ENCODE results near the gene CKMT2. TPM values are rescaled to one million over a fixed set of nuclear protein-coding genes. Genes with fewer than 3 reads are reported as not detected.

The CKMT2 gene
- total and polyA plus RNA-seq, 2 experiments from 2014 or later: not detected

DNA sequence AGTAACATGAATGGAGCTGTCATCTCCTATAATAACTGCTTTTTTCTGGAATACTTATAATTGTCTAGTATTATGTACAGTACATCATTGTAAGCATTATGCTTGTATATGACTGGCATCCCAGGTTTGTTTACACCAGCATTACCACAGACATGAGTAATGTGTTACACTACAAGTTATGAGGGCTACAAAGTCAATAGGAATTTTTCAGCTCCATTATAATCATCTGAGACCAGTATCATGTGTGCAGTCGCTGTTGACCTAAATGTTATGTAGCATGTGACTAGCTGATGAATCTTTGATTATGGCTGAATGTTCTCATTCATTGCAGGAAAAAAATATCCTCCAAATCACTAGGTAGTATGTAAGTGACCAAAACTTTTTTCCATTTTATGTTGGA, 70.4 kb downstream of the CKMT2 start:
- H4K20me1 ChIP-seq (ENCODE audit: insufficient read depth): no peaks in the 10 kb centered on the region
- peaks cover 5% of the 10 kb centered on the region; the same call in 1 of the 2 replicates for H3K36me3 ChIP-seq (ENCODE audit: low read depth)
- H2AFZ ChIP-seq: no peak overlapping the region
- H3F3A ChIP-seq (ENCODE audit: insufficient read depth): peaks cover 11% of the 10 kb centered on the region; the same call in 1 of the 2 replicates
- DNase-seq: peak; percentile 87
- H3K9ac ChIP-seq: peak overlapping the region; percentile 14; the same call in 1 of the 2 replicates
- no peaks in the 10 kb centered on the region for H3K9me3 ChIP-seq (ENCODE audit: low read depth)
- H3K4me1 ChIP-seq (ENCODE audit: insufficient read depth): peaks cover 30% of the 10 kb centered on the region
- TF ChIP-seq EZH2 (IDR thresholded peaks at IDR 0.05; ENCODE audit: insufficient read depth, poor library complexity, severe bottlenecking): no peak
- no peak for TF ChIP-seq EZH2phosphoT487 (IDR thresholded peaks at IDR 0.05; ENCODE audit: insufficient read depth, low read depth)
- H3K4me3 ChIP-seq: 0 out of 2 replicates have a peak overlapping the region, but pooled peaks have one; percentile 4
- H3K9me2 ChIP-seq (ENCODE audit: insufficient read depth): no peaks in the 10 kb centered on the region
- no peaks in the 10 kb centered on the region for H3K27me3 ChIP-seq (replicated peaks; ENCODE audit: insufficient read depth)
- H3K4me2 ChIP-seq (ENCODE audit: unreplicated experiment): peak overlapping the region; percentile 27
- peaks cover 91% of the 10 kb centered on the region for H3K79me2 ChIP-seq (ENCODE audit: insufficient read depth)
- 5% methylated on average over 1 of the region's 1 CpG for whole genome bisulfite sequencing, 2 experiments (ENCODE audit: low coverage in 1 of 2, low lambda C conversion rate in 2 of 2, missing lambda C conversion rate in 2 of 2)
- in situ Hi-C loops (cut with MboI): no loop called here
- H3K27ac ChIP-seq: peak overlapping the region; percentile 43

DNA sequence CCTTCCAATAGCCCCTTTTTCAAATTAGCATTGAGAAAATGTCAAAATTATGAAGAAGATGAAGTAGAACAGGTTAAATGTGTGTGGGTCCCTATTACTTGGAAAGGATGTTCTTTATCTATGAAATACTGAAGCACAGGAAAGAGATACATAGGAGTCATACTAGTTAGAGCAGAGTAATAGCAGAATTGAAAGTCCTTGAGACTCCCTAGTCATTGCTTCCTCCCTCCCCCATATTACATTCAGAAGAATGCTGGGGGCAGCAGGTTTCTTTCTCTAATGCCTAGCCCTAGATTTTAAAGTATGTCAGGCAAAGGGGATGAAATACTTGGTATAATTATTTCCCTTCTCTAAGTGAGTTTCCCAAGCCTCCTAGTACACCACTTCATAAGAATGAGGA, 72.7 kb downstream of the CKMT2 start:
- Histone ChIP-seq H3K9me2 (ENCODE audit: insufficient read depth) (no peaks in the 10 kb centered on the region), H3K36me3 (ENCODE audit: low read depth) (peaks cover 13% of the 10 kb centered on the region; the same call in 1 of the 2 replicates), H3K9ac (no peak overlapping the region), H3K27ac (no peak overlapping the region), H2AFZ (no peak overlapping the region), H3F3A (ENCODE audit: insufficient read depth) (peaks cover 11% of the 10 kb centered on the region; the same call in 1 of the 2 replicates), H3K4me2 (ENCODE audit: unreplicated experiment) (no peak overlapping the region), H3K9me3 (ENCODE audit: low read depth) (no peaks in the 10 kb centered on the region), H3K79me2 (ENCODE audit: insufficient read depth) (peaks cover 70% of the 10 kb centered on the region), H4K20me1 (ENCODE audit: insufficient read depth) (no peaks in the 10 kb centered on the region), H3K4me1 (ENCODE audit: insufficient read depth) (peaks cover 21% of the 10 kb centered on the region), H3K27me3 (replicated peaks; ENCODE audit: insufficient read depth) (no peaks in the 10 kb centered on the region), H3K4me3 (no peak overlapping the region)
- DNase-seq: no peak
- TF ChIP-seq EZH2 (IDR thresholded peaks at IDR 0.05; ENCODE audit: insufficient read depth, poor library complexity, severe bottlenecking): no peak
- no peak for TF ChIP-seq EZH2phosphoT487 (IDR thresholded peaks at IDR 0.05; ENCODE audit: insufficient read depth, low read depth)
- in situ Hi-C loops (cut with MboI): no loop called here

DNA sequence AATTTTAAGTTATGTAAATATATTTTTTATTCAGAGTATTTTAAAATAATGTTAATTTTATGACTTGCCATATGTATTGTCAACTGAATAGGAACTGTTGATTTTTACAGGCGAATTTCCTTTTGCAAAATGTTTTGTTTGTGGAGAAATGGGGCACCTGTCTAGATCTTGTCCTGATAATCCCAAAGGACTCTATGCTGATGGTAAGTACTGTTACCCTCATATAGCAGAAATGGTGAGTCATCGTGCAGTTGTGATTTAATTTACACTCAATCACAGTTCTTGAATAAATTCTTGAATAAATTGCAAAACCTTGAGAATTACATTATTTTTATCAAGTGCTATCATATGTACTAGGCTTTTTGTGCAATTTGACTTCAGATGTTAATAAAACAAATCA, 75.7 kb downstream of the CKMT2 start:
- H3K79me2 ChIP-seq (ENCODE audit: insufficient read depth): peaks cover 43% of the 10 kb centered on the region
- H4K20me1 ChIP-seq (ENCODE audit: insufficient read depth): no peaks in the 10 kb centered on the region
- H3K4me3 ChIP-seq: no peak overlapping the region
- H3F3A ChIP-seq (ENCODE audit: insufficient read depth): peaks cover 7% of the 10 kb centered on the region; the same call in 1 of the 2 replicates
- H3K36me3 ChIP-seq (ENCODE audit: low read depth): peaks cover 40% of the 10 kb centered on the region
- WGBS, 2 experiments (ENCODE audit: low coverage in 1 of 2, low lambda C conversion rate in 2 of 2, missing lambda C conversion rate in 2 of 2): 95 to 96% methylated on average over 2 of the region's 2 CpGs
- in situ Hi-C loops (cut with MboI): no loop called here
- no peak overlapping the region for H3K9ac ChIP-seq
- no peaks in the 10 kb centered on the region for H3K9me3 ChIP-seq (ENCODE audit: low read depth)
- H3K9me2 ChIP-seq (ENCODE audit: insufficient read depth): no peaks in the 10 kb centered on the region
- no peak for TF ChIP-seq EZH2 (IDR thresholded peaks at IDR 0.05; ENCODE audit: insufficient read depth, poor library complexity, severe bottlenecking)
- no peaks in the 10 kb centered on the region for H3K27me3 ChIP-seq (replicated peaks; ENCODE audit: insufficient read depth)
- no peak for DNase-seq
- H3K27ac ChIP-seq: no peak overlapping the region
- H3K4me1 ChIP-seq (ENCODE audit: insufficient read depth): peaks cover 9% of the 10 kb centered on the region; the same call in 1 of the 2 replicates
- no peak overlapping the region for H2AFZ ChIP-seq
- H3K4me2 ChIP-seq (ENCODE audit: unreplicated experiment): no peak overlapping the region

DNA sequence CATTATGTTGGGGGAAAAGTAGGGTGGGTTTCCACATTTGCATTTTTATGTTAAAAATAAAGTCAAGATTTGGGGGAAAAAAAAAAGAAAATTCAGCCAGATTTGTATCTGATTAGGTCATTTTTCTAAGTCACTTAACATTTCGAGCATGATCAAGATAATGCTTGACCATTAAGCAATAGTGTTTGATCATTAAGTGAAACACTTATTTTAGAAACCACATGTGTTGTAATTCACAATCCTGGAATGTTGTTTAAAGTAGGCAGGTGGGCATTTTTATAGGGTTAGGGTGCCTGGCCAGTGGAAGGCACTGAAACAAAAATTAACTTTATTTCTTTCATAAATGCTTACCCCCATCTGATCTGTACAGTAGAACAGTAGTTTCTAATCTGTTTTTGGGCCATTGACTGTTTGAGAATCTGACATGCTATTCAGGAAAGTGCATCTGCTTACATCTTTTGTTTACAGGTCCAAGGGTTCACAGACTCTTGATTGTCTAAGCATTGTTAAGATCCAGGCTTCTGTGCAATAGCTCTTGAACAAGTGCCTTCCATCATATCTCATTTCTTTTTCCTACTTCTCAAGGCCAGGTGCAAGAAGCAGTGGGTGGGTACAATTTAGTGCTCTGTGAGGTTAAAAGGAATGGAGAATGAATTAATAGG, 77.4 kb downstream of the CKMT2 start:
- in situ Hi-C loops (cut with MboI): no loop called here
- Histone ChIP-seq H4K20me1 (ENCODE audit: insufficient read depth) (no peaks in the 10 kb centered on the region), H3K4me2 (ENCODE audit: unreplicated experiment) (no peak overlapping the region), H3K9ac (no peak overlapping the region), H3F3A (ENCODE audit: insufficient read depth) (peaks cover 15% of the 10 kb centered on the region), H3K27me3 (replicated peaks; ENCODE audit: insufficient read depth) (no peaks in the 10 kb centered on the region), H3K9me3 (ENCODE audit: low read depth) (no peaks in the 10 kb centered on the region), H3K27ac (no peak overlapping the region), H3K9me2 (ENCODE audit: insufficient read depth) (no peaks in the 10 kb centered on the region), H3K4me3 (no peak overlapping the region), H2AFZ (no peak overlapping the region), H3K79me2 (ENCODE audit: insufficient read depth) (peaks cover 26% of the 10 kb centered on the region), H3K36me3 (ENCODE audit: low read depth) (peaks cover 42% of the 10 kb centered on the region), H3K4me1 (ENCODE audit: insufficient read depth) (peaks cover 11% of the 10 kb centered on the region; the same call in 1 of the 2 replicates)
- 40 to 74% methylated on average over 1 of the region's 1 CpG for WGBS, 2 experiments (ENCODE audit: low coverage in 1 of 2, low lambda C conversion rate in 2 of 2, missing lambda C conversion rate in 2 of 2)
- no peak for TF ChIP-seq EZH2 (IDR thresholded peaks at IDR 0.05; ENCODE audit: insufficient read depth, poor library complexity, severe bottlenecking)
- no peak for TF ChIP-seq EZH2phosphoT487 (IDR thresholded peaks at IDR 0.05; ENCODE audit: insufficient read depth, low read depth)
- no peak for DNase-seq

Measured in GM23248 (cell line).